ENCODE data around the gene CSF1.

The CSF1 gene

DNA sequence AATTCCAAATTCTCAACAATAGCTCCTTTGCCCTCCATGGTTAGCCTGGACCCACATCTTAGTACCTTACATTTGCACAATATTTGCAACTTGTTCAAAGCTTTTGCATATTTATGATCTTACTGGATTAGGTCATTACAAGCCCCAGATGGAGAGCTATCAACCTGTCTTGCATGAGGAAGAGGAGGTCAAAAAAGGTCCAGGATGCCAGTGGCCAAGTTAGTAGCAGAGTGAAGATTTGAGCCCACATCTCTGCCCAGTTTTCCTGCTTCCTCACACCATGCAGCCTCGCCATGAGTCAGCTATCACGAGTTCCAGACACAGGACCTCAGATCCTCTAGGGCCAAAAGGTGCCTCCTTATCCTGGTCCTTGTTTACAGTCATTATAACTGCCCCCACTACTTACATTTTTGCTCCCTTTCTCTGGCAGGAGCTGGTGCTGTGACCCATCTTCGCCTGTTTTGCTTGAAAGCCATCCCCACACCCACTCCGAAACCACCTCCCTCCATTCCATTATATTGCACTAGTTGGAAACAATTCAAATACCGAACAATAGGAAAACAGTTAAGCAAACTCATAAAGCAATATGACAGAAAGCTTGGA lies 68.9 kb downstream of the CSF1 start:
- DNase-seq = no peak
